A549 (cell line): ENCODE data around the gene RUVBL1. TPM values are rescaled to one million over a fixed set of nuclear protein-coding genes. Genes with fewer than 3 reads are reported as not detected.

Source experiments
- ATAC-seq, 2 experiments: fragments of 200-7000 bp in 1 of 2; fragments of >200 bp in 1 of 2; cut with Nextera tagmentation in 1 of 2; cut with Tn5 transposase in 1 of 2; 3 replicates each; pipeline versions ENCODE4 v1.8.0 to v1.9.1; 2018 to 2020; ENCODE audit warnings: mild to moderate bottlenecking in 1 of 2, moderate library complexity in 1 of 2
- CTCF ChIA-PET: fragments of 300-600 bp; sonication (Branson Sonifier 250); formaldehyde crosslinking; extraction: SDS; loops from one replicate; lab custom pipeline; 2021; ENCODE audit warnings: antibody characterized with exemption, inconsistent platforms; lab: Yijun Ruan, JAX
- POLR2A ChIA-PET: fragments of 350-600 bp; formaldehyde crosslinking; extraction: SDS; loops from one replicate; lab custom pipeline; 2021; ENCODE audit warnings: antibody characterized with exemption, inconsistent platforms; lab: Yijun Ruan, JAX
- DNase-seq, 2 experiments: peaks; one replicate each; pipeline versions ENCODE4 v3.0.0 to v3.0.0-alpha.2; 2011 to 2016; ENCODE audit warnings: low read depth in 1 of 2, low spot score in 1 of 2
- FAIRE-seq: peaks from 2 replicates; lab custom pipeline; 2011; peaks lifted over from hg19 to GRCh38; lab: Jason Lieb, UNC
- H3K27ac ChIP-seq, 2 experiments: fragments of >200 bp; sonication (Bioruptor Twin); formaldehyde crosslinking; 3 replicates each; pipeline ENCODE4 v1.5.1; 2016 to 2017
- H3K4me1 ChIP-seq: fragments of >200 bp; sonication (Bioruptor Twin); formaldehyde crosslinking; 3 replicates; pipeline ENCODE4 v1.6.1; 2016
- H3K4me2 ChIP-seq: fragments of >200 bp; sonication (Bioruptor Twin); formaldehyde crosslinking; 3 replicates; pipeline ENCODE4 v1.6.1; 2016
- H3K4me3 ChIP-seq: fragments of >200 bp; sonication (Bioruptor Twin); formaldehyde crosslinking; 3 replicates; pipeline ENCODE4 v1.5.1; 2016
- H3K9me3 ChIP-seq: fragments of >200 bp; sonication (Bioruptor Twin); formaldehyde crosslinking; 3 replicates; pipeline ENCODE4 v1.6.1; 2016
- ATOH8 ChIP-seq: fragments of 250-450 bp; sonication (Bioruptor Pico); IDR thresholded peaks from 2 replicates; pipeline ENCODE4 v1.5.0; 2020; ENCODE audit warnings: low read depth, mild to moderate bottlenecking, moderate library complexity
- BCL3 ChIP-seq: fragments of >200 bp; sonication (Bioruptor Twin); formaldehyde crosslinking; IDR thresholded peaks from 3 replicates; pipeline ENCODE4 v1.6.1; 2016
- CBX2 ChIP-seq: fragments of 200-600 bp; sonication (generic); IDR thresholded peaks from 2 replicates; pipeline ENCODE4 v1.6.1; 2016; ENCODE audit warnings: low read depth, mild to moderate bottlenecking, borderline replicate concordance
- CBX8 ChIP-seq: fragments of 200-600 bp; sonication (generic); IDR thresholded peaks from 2 replicates; pipeline ENCODE4 v1.6.1; 2016
- CHD2 ChIP-seq: fragments of 150-350 bp; IDR thresholded peaks from 2 replicates; pipeline ENCODE4 v1.6.1; 2014; ENCODE audit warnings: low read length; ENCODE audit not compliant: partially characterized antibody
- CTCF ChIP-seq: fragments of >200 bp; sonication (Bioruptor Twin); formaldehyde crosslinking; IDR thresholded peaks from 3 replicates; pipeline ENCODE4 v1.5.1; 2016
- E2F6 ChIP-seq: IDR thresholded peaks from 2 replicates; pipeline ENCODE4 v1.6.1; 2012; ENCODE audit warnings: low read depth, borderline replicate concordance
- EHMT2 ChIP-seq: fragments of 200-600 bp; sonication (generic); IDR thresholded peaks from 2 replicates; pipeline ENCODE4 v1.6.1; 2016; ENCODE audit warnings: antibody characterized with exemption, low read depth, mild to moderate bottlenecking, moderate library complexity
- EP300 ChIP-seq, 2 experiments: fragments of >200 bp; sonication (Bioruptor Twin); formaldehyde crosslinking; IDR thresholded peaks; 2 replicates in 1 of 2; 3 replicates in 1 of 2; pipeline ENCODE4 v1.6.1; 2016 to 2017
- FOSL2 ChIP-seq, 2 experiments: fragments of 450-650 bp in 1 of 2; fragments of >200 bp in 1 of 2; sonication (Bioruptor Twin) in 1 of 2; formaldehyde crosslinking; IDR thresholded peaks; 2 replicates each; pipeline versions ENCODE4 v1.5.0 to v1.6.1; 2016 to 2020; ENCODE audit warnings: mild to moderate bottlenecking in 1 of 2, moderate library complexity in 1 of 2
- GATA3 ChIP-seq: IDR thresholded peaks from 2 replicates; pipeline ENCODE4 v1.6.1; 2012; ENCODE audit warnings: borderline replicate concordance
- HOXB13 ChIP-seq: fragments of 250-450 bp; sonication (Bioruptor Pico); IDR thresholded peaks from 2 replicates; pipeline ENCODE4 v1.5.0; 2020; ENCODE audit warnings: low read depth, mild to moderate bottlenecking, moderate library complexity
- JUN ChIP-seq, 2 experiments: fragments of >200 bp; sonication (Bioruptor Twin); formaldehyde crosslinking; IDR thresholded peaks; 2 replicates in 1 of 2; 3 replicates in 1 of 2; pipeline ENCODE4 v1.6.1; 2016 to 2017
- JUNB ChIP-seq: fragments of >200 bp; sonication (Bioruptor Twin); formaldehyde crosslinking; IDR thresholded peaks from 2 replicates; pipeline ENCODE4 v1.6.1; 2016
- MAFK ChIP-seq: fragments of 450-650 bp; IDR thresholded peaks from 2 replicates; pipeline ENCODE4 v1.6.1; 2014; ENCODE audit not compliant: partially characterized antibody
- MAZ ChIP-seq: fragments of 150-350 bp; IDR thresholded peaks from 2 replicates; pipeline ENCODE4 v1.6.1; 2014; ENCODE audit warnings: antibody characterized with exemption, low read depth, low read length, borderline replicate concordance
- NFE2L2 ChIP-seq: fragments of 150-350 bp; conservative IDR thresholded peaks from 2 replicates; pipeline ENCODE4 v1.6.1; 2014; ENCODE audit warnings: low read length
- PBX3 ChIP-seq: IDR thresholded peaks from 2 replicates; pipeline ENCODE4 v1.6.1; 2012
- RARB ChIP-seq: fragments of 250-450 bp; sonication (Bioruptor Pico); IDR thresholded peaks from 2 replicates; pipeline ENCODE4 v1.8.0; 2021; ENCODE audit warnings: mild to moderate bottlenecking, moderate library complexity
- RFX5 ChIP-seq: fragments of 450-650 bp; IDR thresholded peaks from 2 replicates; pipeline ENCODE4 v1.7.1; 2014; ENCODE audit warnings: antibody characterized with exemption, mild to moderate bottlenecking, moderate library complexity
- SREBF2 ChIP-seq: fragments of 450-650 bp; IDR thresholded peaks from 2 replicates; pipeline ENCODE4 v1.6.1; 2014; ENCODE audit warnings: mild to moderate bottlenecking, moderate library complexity
- TP53 ChIP-seq: fragments of 250-450 bp; sonication (Bioruptor Pico); IDR thresholded peaks from 2 replicates; pipeline ENCODE4 v1.5.0; 2021; ENCODE audit warnings: mild to moderate bottlenecking, moderate library complexity
- ZSCAN20 ChIP-seq: fragments of 250-450 bp; sonication (Bioruptor Pico); IDR thresholded peaks from 2 replicates; pipeline ENCODE4 v1.8.0; 2022; ENCODE audit warnings: mild to moderate bottlenecking, moderate library complexity
- WGBS: methylation state at CpG from one replicate; pipeline ENCODE4 v1.1.6; 2017; ENCODE audit errors: missing lambda C conversion rate; 5-methylcytosine and 5-hydroxymethylcytosine counted together
- polyA plus RNA-seq, 4 experiments: library from polyadenylated mRNA; depleted of rRNA in 3 of 4; stranded (reverse); fragments of >200 nt; fragmentation: RNase III in 1 of 4; extraction: RNeasy Plus Mini Kit Qiagen cat#74134 plus additional on column Dnase treatment in 1 of 4; gene quantifications; 2 replicates in 3 of 4; 3 replicates in 1 of 4; pipeline ENCODE4 v1.2.3, GENCODE V29; 2011 to 2017

Gene RUVBL1
- polyA plus RNA-seq, 2 of the 4 experiments (the other 2 are of a cell fraction) = 105 to 144 TPM

- FAIRE-seq (no peak), ATAC-seq (no peak), DNase-seq (no peak)
- Histone ChIP-seq H3K9me3 (no peaks in the 10 kb centered on the region), H3K4me2 (no peak overlapping the region), H3K4me3 (no peak overlapping the region), H3K27ac (no peak overlapping the region), H3K4me1 (no peaks in the 10 kb centered on the region)
- ChIA-PET POLR2A (no interaction called here), CTCF (no interaction called here)
- 95% methylated on average over 9 of the region's 14 CpGs for WGBS
- TF ChIP-seq EHMT2 (no peak), SREBF2 (no peak), BCL3 (no peak), FOSL2 (IDR thresholded peaks at IDR 0.05) (no peak), FOSL2 (CRISPR knock-in tag; IDR thresholded peaks at IDR 0.05) (no peak), RFX5 (no peak), CHD2 (no peak), ATOH8 (no peak), CBX8 (no peak), HOXB13 (CRISPR knock-in tag) (no peak), CBX2 (no peak), MAFK (no peak), GATA3 (no peak), ZSCAN20 (no peak), JUNB (no peak), TP53 (CRISPR knock-in tag) (no peak), CTCF (no peak), EP300 (IDR thresholded peaks at IDR 0.05) (no peak), MAZ (no peak), RARB (CRISPR knock-in tag) (no peak)
Observed at GRCh38 chr3:128146201-128146600, 22.6 kb upstream of the RUVBL1 start.

- WGBS = 64% methylated on average over 6 of the region's 6 CpGs
- POLR2A ChIA-PET = no interaction called here
- Histone ChIP-seq H3K4me3 (no peak overlapping the region), H3K27ac (no peak overlapping the region), H3K4me1 (no peaks in the 10 kb centered on the region), H3K4me2 (no peak overlapping the region), H3K9me3 (no peaks in the 10 kb centered on the region)
- ATAC-seq (no peak), DNase-seq (no peak), FAIRE-seq (no peak)
- TF ChIP-seq JUN (IDR thresholded peaks at IDR 0.05) (no peak), TP53 (CRISPR knock-in tag) (no peak), E2F6 (no peak), PBX3 (no peak), NFE2L2 (peak; percentile 49), MAFK (peak; percentile 21), CTCF (no peak)
- CTCF ChIA-PET = interaction anchor here (1.2 to 2.4 kb wide), 4 partner anchors 12 to 472 kb away, joined by 3 to 11 read pairs (median 4); no protein-coding TSS in a partner anchor
Observed at GRCh38 chr3:128145279-128145678, 21.7 kb upstream of the RUVBL1 start.
